Epithelial cell of proximal tubule (primary cell): ENCODE measurements around the gene DLG5. TPM values are rescaled to one million over a fixed set of nuclear protein-coding genes. Genes with fewer than 3 reads are reported as not detected.

Experiments used
- DNase-seq: peaks from one replicate; pipeline ENCODE4 v3.0.0-alpha.2; 2011; ENCODE audit warnings: low read depth
- H3K4me3 ChIP-seq: 2 replicates; pipeline ENCODE4 v1.5.1; 2011; ENCODE audit warnings: low read depth, mild to moderate bottlenecking, low read length
- total RNA-seq: library from RNA; depleted of rRNA; stranded (reverse); fragments of >200 nt; gene quantifications from 2 replicates; pipeline ENCODE4 v1.2.3, GENCODE V29; 2015
- TF ChIP-seq, protein P1 (sequence below): conservative IDR thresholded peaks from 2 replicates; pipeline ENCODE4 v1.5.1; 2012; ENCODE audit warnings: low read depth, mild to moderate bottlenecking, low read length

Gene DLG5
- total RNA-seq, 1 donor from 2014 or later = 23.4 TPM

GRCh38 chr10:77744245-77744644, 182.3 kb downstream of the DLG5 start:
- no peak overlapping the region for H3K4me3 ChIP-seq
- DNase-seq = no peak
- TF ChIP-seq, protein P1, sequence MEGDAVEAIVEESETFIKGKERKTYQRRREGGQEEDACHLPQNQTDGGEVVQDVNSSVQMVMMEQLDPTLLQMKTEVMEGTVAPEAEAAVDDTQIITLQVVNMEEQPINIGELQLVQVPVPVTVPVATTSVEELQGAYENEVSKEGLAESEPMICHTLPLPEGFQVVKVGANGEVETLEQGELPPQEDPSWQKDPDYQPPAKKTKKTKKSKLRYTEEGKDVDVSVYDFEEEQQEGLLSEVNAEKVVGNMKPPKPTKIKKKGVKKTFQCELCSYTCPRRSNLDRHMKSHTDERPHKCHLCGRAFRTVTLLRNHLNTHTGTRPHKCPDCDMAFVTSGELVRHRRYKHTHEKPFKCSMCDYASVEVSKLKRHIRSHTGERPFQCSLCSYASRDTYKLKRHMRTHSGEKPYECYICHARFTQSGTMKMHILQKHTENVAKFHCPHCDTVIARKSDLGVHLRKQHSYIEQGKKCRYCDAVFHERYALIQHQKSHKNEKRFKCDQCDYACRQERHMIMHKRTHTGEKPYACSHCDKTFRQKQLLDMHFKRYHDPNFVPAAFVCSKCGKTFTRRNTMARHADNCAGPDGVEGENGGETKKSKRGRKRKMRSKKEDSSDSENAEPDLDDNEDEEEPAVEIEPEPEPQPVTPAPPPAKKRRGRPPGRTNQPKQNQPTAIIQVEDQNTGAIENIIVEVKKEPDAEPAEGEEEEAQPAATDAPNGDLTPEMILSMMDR = no peak

- DNase-seq = no peak
- TF ChIP-seq, protein P1 = no peak
- no peak overlapping the region for H3K4me3 ChIP-seq
Measured at GRCh38 chr10:77742172-77742571, 184.4 kb downstream of the DLG5 start.

DNA sequence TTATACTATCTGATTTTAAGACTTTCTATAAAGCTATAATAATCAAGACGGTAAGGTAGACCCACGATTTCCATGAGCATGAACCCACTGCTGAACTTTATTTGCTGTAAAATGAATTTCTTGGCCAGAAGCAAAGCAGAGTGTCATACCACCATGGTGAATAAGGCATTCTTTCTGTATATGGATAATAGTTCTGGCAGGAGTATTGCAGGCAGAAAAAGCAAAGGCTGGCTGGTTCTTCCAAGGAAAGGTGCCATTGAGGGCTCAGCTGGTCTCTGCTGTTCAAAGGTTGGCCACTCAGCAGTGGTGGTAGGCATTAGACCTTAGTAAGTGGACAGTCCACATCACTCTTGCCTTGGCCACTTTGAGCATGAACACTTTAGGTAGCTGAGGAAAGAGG, 184.8 kb downstream of the DLG5 start:
- DNase-seq = no peak
- TF ChIP-seq, protein P1 = no peak

More for the DNA sequence above, 184.8 kb downstream of the DLG5 start:
- no peak overlapping the region for H3K4me3 ChIP-seq

Other genes with a start within 250 kb of the DLG5 start
- gene POLR3A, start 102.8 kb upstream of the DLG5 start, total RNA-seq = 14.0 and 20.4 TPM in 2 replicates
- gene RPS24, start 107.1 kb upstream of the DLG5 start, total RNA-seq = 2,369 and 4,093 TPM in 2 replicates